GM12865 (cell line): ENCODE data around the gene ELL.

Experiments
- DNase-seq: peaks from one replicate; pipeline ENCODE4 v3.0.0; 2010; ENCODE audit warnings: low read depth
- H3K4me3 ChIP-seq: 2 replicates; pipeline ENCODE4 v1.5.1; 2011; ENCODE audit warnings: mild to moderate bottlenecking, low read depth, low read length, control low read depth
- CTCF ChIP-seq: IDR thresholded peaks from 2 replicates; pipeline ENCODE4 v1.5.1; 2011; ENCODE audit warnings: low read length, control low read depth, low read depth, inconsistent platforms; ENCODE audit not compliant: insufficient read depth; ENCODE audit errors: missing control alignments

The ELL gene

GRCh38 chr19:18481505-18482222 is 40.2 kb downstream of the ELL start:
- DNase-seq: no peak
- H3K4me3 ChIP-seq: no peak overlapping the region

GRCh38 chr19:18480006-18480691 is 41.7 kb downstream of the ELL start:
- H3K4me3 ChIP-seq: no peak overlapping the region
- DNase-seq: no peak
- TF ChIP-seq CTCF: no peak

More at GRCh38 chr19:18481505-18482222, 40.2 kb downstream of the ELL start:
- TF ChIP-seq CTCF: no peak

- H3K4me3 ChIP-seq: no peak overlapping the region
Measured at GRCh38 chr19:18478545-18479311, 43.1 kb downstream of the ELL start.

GRCh38 chr19:18477974-18478373 is 43.9 kb downstream of the ELL start:
- no peak overlapping the region for H3K4me3 ChIP-seq
- TF ChIP-seq CTCF: no peak
- no peak for DNase-seq

More at GRCh38 chr19:18478545-18479311, 43.1 kb downstream of the ELL start:
- DNase-seq: peak; percentile 88
- no peak for TF ChIP-seq CTCF

- no peak for TF ChIP-seq CTCF
- H3K4me3 ChIP-seq: no peak overlapping the region
- DNase-seq: no peak
Measured at GRCh38 chr19:18477042-18477779, 44.7 kb downstream of the ELL start.

GRCh38 chr19:18476507-18477041 is 45.3 kb downstream of the ELL start:
- DNase-seq: no peak
- no peak overlapping the region for H3K4me3 ChIP-seq
- TF ChIP-seq CTCF: no peak
